ENCODE results near the gene FANCC.
A peak's percentile ranks its signal among the peaks of the same experiment; 100 is the strongest.

The FANCC gene

DNA sequence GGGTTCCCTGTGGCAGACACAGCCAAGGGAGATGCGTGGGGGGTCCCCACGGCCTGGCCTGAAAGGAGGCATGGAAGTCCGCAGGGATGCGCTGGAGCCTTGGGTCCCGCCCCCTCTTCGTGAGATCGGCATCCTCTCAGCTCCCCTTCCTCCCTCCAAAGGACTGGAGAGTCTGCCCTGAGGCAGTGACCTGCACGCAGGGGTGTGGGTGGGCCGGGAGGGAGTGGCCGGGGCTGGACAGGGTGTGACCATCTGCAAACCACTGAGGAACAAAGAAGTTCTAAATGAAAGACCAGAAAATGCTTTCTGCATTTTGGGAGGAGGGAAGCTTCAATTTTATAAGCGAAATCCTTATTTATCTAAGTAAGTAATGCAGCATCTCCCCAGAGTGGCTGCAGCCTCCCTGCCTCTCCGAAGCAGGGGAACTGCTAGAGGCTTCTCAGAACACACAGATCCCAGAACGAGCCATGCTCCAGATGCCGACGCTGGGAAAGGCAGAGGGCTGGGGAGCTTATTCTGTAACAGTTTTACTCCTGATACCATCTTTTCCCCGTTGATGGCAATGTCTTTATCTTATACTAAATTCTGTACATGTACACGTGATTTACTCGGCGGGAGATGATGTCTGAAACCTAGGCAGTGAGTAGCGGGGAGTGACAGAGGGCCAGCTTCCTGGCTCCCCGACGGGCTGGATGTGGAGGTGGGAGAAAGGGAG lies 221.7 kb downstream of the FANCC start:
- DNase-seq, result no peak

DNA sequence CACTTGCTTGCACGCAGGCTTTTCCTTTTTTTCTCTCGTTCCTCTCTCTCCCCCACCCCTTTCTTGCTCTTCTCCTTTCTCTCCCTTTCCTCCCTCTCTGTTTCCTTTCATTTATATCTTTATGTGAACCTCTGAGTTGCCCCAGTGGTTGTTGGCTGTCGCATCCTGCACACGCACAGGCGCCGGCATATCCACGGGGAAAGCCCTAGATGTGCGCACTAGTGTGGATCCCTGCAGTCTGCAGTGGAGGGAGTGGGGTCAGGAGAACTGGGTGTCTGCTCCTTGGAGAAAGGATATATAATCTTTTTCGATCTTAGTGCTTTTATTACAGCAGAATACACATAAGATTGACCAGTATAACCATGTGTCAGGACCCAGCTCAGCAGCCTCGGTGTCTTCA lies 223.5 kb downstream of the FANCC start:
- DNase-seq, result no peak

DNA sequence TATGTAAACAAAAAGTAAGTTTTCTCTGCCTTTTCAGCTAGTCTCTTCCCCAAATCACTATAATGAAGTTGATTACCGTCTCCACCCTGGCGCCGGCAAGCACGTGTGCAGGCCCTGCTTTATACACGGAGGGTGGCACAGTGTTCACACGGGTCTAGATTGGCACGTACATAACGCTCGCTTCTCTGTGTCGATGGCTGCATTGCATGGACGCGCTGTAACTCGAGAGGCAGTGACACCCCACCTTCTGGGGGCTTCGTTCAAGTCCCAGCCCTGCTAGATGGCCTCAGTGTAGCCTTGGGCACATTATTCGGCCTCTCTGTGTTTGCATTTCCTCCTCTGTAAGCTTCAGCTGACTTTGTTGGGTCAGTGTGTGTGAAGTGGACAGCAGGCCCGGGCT lies 223.9 kb downstream of the FANCC start:
- DNase-seq, result no peak

DNA sequence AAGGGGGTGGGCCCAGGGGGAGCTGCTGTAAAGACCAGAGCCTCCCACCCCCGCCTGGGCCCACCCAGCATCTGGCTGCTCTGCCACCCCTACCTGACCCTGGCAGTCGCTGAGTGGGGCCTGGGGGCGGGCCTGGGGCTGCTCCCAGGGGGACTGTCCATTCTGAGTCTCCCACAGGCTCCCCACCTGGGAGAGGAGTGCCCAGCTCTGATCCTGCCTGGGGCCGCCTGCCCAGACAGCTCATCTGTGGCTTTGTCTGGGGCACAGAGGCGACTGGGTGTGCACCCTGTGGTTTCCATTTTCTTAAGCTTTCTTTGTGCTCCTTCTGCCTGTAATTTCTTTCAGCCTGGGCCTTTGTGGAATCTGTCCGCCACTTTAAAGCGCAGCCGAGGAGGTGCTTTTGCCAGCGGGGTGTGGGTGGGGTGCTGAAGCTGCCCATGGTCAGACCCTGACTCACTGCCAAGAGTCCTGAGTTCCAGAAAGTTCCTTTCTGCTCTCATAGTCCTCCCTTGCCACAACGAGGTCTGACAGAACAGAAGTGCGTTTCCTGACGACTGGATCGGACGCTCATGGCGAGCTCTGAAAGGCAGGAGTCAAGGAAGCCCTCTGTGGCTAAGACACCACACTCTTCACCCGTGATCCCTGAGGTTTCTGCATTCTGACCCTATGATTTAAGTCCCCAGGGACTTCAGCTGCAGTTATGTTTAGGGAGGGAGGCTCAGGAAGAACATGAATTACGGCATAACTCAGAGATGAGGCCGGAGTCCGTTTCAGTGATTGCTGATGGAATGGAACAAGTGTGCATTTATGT lies 225.0 kb downstream of the FANCC start:
- no peak for DNase-seq

DNA sequence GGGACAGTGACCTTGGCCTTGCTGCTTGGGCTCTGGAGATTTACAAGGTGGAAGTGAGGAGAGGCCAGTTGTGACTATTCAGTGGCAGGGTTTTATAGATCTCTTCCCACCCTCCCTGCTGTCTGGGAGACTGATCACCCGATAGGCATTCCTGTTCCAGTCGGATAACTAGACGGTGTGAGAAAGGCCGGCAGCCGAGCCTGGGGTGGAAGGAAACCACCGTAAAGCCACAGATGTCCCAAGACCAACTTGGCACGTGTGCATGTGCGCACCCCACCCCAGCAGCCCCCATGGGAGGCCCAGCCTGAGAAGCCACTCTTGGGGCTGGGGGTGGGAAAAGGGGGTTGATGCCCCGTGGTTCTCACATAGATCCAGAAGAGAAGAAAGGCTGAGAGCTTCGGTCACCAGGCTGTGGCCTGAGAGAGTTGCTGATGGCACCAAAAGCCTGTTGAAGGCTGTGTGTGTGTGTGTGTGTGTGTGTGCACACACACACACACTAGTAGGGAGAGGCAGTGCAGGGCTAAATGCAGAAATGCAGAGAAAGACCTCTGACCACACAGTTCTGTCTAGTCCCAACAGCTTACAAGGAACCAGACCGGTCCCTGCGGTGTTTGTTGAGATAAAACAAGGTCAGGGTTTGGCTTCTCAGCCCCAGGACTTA lies 225.8 kb downstream of the FANCC start:
- no peak for DNase-seq

DNA sequence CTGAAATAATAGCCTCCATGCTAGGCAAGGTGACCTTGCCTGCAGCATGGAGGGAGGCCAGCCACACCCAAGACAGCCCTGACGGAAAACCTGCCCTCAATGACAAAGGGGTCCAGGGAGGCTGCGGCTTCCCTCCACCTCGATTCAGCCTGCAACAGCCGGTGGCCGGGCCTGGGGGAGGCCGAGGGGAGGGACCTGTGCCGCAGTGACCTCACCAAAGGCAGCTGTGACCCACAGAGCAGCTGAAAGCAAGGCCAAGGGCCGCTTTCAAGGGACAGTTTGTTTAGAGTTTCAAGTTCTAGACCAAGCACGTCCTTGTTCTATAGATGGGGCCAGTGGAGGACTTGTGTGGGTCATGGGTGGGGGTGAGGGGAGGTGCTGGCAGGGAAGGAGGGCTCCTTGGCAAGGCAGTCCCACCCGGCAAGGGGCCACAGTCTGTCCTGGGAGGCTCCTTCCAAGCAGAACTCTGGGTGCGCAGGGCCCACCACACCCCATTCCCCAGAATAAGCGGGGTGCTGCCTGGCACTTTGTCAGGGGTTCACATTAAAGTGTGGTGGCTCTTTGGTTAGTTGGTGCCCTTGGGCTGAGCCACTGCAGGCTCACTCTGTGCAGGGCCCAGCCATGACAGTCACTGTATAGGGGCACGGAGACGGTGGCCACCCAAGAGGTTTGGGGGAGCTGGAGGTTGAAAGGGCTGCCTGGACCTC lies 226.5 kb downstream of the FANCC start:
- no peak for DNase-seq

DNA sequence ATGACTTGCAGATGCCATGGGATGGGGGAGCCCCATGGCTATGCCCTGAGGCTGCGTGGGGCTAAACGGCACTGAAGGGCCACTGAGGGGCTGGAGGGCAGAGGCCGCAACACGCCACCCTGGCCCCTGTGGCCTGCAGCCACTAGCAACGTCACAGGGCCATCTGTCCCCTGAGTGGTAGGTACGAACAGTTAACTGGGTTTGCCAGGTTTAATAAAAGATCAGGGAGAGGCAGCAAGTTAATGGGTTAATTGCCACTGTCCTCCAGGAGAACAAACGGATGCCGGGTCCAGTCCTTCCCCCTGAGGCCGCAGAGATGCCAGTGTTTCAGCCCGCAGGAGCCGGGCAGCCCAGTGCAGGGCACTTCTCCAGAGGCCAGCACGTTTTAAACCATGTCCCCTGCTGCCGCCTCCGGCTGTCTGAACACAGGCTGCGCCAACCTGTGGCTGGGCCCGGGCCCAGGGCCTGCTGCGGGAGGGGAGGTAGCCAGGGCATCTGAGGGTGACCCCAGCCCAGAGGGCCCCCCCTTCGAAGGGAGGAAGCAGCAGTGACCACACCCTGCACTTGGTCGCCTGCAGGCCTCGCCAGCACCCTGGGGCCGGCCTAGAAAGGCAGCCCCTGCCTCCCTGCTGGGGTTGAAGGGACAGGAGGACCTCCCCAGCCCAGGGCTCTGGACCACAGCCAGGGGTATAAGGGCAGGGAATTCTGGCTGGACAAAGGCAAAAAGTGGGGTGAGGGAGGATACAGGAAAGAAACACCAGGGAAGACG lies 227.3 kb downstream of the FANCC start:
- no peak for DNase-seq

DNA sequence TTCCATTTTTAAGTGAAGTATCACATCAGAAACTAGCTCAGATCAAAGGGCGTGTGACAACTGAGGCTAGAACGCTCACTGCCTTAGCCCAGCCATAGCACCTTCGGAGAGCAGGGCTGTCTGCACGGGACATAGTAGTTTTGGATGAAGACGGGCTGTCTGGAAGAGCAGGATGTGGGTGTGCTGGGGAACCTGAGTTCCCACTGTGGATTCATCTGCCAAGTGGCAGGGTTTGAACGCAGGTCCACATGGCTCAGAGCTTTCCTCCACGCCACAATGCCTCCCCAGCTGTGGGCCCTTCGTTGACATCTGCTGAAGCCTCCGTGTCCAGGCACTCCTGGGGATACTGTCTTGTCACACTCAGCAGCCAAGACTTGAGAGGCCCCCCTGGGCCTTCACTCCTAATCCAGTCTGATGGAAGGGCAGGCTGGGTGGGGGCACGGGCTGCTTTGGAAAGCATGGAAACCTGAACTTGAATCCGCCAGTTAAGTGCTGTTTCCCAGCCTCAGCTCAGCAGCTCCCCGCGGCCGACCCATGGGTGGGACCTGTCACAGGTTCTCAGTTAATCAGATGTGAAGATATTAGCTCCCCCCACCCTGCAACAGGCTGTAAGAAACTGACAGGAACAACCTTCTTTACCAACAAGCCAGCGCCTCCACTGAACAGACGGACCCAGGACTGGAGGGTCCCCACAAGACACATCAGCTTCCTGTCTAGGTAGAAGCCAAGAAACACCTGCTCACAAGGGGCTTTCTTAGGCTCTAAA lies 228.1 kb downstream of the FANCC start:
- no peak for DNase-seq

DNA sequence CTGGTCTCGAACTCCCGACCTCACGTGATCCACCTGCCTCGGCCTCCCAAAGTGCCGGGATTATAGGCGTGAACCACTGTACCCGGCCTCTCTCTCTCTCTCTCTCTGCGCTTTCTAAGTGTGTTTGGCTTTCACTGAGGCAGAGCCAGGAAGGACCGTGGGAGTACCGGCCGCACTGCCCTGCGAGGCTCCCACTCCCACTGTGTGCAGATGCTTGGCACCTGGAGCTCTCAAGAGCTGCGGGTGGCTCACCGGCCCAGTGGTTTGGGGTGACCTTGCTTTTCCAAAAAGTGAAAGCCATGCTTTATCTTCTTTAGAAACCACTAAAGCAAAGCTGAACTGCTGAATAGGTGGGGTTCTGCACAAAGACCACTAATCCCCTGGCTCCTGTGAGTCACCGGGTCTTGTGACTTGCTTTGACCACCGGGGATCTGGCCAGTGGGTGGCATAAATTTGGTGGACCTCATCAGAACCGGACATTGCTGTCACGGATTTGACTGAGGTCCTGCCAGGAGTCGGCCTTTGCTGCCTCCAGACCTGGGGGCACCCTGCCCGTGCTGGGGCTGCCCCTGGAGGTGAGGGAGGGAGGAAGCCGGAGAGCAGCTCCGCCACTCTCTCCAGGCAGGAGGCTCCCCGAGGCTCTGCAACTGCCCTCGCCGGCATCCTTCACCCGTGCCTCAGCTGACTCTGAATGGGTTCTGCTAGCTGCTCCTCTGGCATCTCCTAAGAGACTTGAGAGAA lies 228.9 kb downstream of the FANCC start:
- DNase-seq, result no peak

DNA sequence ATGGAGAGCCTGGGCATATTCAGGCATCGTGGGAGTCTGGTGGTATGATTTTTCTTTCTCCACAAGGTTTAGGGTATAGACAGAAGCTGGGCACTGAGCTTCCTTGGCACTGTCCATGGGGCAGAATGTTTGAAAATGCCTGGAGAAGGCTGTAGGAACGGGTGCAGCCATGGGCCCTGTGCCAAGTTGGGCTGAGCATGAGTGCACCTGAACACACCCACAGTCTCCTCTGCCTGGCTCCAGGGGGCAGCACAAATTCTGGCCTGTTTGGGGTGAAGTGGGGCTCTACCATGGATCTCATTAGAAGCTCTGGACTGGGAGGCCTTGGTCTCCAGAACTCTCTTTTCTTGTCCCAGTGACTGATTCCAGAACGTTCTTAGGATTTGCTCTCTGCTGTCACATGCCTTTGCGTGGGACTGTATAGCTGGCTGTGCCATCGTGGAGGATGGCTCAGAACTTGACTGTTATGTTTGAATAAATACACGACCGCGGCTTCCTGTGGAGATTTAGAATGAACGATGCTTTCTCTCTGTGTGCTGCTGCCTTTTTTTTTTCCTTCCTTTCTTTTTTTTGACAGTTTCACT lies 229.8 kb downstream of the FANCC start:
- DNase-seq, result peak; percentile 65

DNA sequence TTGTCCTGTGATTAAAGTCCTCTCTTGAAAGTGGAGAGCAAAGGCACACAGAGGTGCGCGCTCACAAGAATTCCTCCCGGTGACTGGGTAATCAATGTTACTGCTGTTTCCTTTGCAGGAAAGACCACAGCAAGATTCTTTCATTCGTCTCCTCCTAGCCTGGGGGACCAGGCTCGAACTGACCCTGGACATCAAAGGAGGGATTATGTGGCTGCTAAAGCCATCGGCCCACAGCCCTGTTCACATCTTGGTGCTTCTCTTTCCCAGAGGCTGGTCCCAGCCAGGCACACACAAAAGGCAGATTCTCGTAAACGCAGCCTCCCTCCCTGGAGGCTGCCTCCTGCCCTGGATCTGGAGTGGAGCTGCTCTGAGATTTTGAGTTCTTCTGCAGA lies 230.9 kb downstream of the FANCC start:
- no peak for DNase-seq

DNA sequence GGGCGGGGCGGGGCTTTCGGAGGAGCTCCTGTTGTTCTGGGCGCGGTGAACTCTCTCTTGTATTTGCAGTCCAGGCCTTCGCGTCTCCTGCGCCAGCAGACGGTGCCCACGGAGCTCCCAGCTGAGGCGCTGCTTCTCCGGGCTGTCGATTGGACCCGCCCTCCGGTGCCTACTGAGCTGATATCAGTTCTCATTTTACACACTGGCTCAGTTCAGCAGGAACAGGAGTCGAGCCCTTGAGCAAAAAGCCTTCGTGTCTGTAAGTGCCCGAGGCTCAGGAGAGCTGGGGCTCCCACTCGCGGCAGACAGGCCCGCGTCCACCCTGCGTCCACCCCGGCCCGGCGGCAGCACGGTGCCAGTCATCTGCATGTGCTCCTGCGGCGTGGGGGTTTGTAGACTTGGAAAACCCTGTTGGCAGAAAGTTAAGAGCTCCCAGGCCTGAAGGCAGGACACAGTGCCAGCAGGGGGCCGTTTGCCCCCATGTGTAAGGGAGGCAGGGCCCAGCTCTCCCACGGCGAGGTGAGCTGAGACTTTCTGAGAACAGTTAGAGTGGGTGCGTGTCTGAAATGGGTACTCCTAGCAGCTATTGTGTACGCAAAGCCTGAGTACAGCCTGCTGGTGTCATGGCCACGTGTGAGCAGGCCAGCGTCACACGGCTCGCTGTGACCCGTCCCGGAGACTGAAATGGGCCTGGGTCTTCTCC lies 231.5 kb downstream of the FANCC start:
- DNase-seq, result no peak

DNA sequence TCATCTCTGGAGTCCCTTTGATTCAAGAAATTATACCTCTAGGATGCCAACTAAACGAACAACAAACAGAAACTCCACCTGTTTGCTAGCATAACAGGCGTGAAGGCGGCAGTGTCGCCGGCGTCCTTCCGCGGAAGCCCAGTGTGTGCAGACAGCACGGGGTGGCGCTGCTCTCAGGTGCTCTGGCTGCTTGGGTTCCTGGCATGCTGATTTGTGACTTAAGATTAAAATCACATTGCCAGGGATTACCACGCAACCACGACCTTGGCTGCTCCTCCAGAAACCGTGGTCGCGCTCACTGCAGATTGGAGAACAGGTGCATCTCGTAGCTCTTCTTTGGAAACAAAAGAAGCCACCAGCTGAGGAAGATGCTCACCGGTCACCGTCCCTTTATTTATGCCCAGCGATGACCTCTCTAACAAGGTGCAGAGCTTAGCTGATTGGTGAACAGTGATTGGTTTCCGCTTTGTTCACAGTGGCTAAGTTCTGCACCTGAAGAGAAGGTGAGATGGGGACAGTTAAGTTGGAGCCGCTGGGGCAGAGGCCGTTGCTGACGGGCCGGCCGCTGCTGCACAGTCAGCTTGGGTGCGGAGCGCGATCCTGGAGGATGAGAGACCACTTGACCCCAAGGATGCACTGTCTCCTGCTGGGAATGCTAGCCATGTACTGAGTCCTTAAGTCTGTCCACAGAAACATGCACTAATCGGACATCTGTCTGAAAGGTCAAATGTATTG lies 232.3 kb downstream of the FANCC start:
- no peak for DNase-seq

DNA sequence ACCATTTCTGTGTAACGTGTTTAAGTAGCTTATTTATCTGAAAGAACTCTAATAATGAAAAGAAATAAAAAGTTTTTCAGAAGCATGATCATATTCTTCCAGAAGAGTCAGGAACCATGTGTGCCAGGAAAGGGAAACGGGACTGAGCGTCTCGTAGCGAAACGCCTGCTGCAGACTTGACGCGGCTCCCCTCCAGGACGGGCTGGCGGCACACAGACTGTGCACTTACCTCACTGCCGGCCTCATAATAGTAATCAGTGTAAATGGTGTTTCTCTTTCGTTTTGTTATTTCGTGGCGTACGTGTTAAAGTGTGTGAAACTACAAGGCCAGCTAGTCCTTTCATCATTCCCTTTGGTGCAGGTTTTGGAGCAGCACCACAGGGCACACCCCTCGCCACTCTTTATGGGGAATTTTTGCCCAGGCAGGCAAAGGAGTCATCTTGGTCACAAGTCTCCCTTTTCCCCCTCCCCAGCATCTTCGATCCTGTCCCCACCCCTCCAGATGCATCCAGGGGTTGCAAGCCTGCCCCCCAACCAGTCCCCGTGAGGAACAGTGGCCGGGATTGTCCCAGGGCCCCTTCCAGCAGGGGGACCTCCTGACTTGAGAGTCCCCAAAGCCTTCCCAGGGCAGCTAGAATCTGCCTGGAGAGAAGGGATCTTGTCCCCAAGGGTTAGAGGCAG lies 233.1 kb downstream of the FANCC start:
- DNase-seq, result no peak

DNA sequence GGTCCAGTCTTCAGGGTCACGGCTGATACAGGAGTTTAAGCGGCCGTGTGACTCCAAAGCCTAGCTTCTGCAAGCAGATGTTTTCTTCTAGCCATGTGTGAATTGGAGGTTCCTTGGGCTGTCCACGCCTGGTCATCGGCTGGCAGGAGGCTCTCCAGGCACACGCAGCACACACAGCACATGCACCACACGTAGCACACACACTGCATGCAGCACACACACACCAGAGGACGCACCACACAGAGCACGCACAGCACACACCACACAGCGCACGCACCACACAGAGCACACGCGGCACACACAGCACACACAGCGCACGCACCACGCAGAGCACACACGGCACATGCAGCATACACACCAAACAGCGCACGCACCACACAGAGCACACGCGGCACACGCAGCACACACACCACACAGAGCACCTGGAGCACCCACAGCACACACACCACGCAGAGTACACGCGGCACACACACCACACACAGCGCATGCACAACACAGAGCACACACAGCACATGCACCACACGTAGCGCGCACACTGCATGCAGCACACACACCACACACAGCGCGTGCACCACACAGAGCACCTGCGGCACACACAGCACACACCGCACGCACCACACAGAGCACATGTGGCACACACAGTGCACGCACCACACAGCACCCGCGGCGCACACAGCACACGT lies 234.3 kb downstream of the FANCC start:
- no peak for DNase-seq

DNA sequence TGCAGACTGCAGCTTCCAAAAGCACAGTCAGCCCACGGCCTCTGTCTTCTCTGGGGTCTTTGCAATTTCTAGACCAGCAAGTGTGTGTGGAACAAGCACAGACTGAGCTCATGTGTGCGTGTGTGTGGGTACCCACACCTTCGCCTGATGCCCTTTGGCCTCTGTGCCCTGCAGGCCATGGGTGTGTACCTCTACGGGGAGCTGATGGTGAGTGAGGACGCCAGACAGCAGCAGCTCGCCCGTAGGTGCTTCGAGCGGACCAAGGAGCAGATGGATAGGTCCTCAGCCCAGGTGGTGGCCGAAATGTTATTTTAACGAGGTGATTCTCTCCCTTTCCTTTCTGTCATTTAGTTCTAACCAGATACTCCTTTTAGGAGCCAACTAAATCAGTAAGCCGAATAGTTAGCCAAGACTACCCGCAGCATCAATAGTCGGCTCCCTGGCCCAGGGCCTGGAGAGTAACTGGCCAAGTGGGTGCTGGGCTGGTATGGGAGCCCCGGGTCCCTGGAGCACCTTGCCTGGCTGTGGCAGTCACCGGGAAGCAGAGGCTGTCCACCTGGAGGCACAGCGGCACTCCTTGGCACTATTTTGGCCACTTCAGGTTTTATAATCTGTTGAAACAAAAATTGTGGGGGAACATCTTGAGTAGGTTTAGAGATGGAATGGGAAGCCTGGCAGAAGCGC lies 235.0 kb downstream of the FANCC start:
- DNase-seq, result no peak

DNA sequence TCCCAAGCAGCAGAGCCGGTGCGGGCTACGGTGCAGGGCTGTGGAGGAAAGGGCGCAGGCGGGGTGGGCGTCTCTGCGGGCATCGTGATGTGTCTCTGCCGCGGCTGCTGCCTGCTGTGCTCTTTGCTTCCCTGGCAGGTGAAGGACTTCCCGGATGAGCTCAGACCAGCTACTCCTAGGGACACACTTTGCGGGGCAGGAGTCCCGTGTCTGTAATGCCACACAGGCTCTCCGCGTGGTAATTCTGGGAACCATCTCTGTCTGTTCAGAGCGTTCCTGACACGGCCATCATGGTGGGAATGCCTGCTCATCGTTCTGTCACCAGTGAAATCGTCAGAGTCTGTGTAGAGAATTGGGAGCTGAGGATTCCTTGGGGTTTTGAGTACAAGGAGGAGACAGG lies 235.5 kb downstream of the FANCC start:
- no peak for DNase-seq

All from NCI-H345 (cell line).